Activated T-cell treated with anti-CD3 and anti-CD28 coated beads, Interleukin-2, amount 50 U/mL, for 4 hours (primary cell): ENCODE results near the gene PPP3CA. TPM values are rescaled to one million over a fixed set of nuclear protein-coding genes. Genes with fewer than 3 reads are reported as not detected.
A peak's percentile ranks its signal among the peaks of the same experiment; 100 is the strongest.

Experiments used
- ATAC-seq, 2 donors: fragments of 200-7000 bp; cut with Tn5 transposase; one replicate each; pipeline ENCODE4 v1.10.0; 2021
- DNase-seq: peaks from one replicate; pipeline ENCODE4 v3.0.0-alpha.2; 2020
- H3K27me3 Mint-ChIP-seq: one replicate; pipeline ENCODE4 v1.8.0; 2021; ENCODE audit warnings: low read depth, mixed read lengths
- H3K36me3 Mint-ChIP-seq: one replicate; pipeline ENCODE4 v1.8.0; 2022; ENCODE audit warnings: mixed read lengths; ENCODE audit not compliant: insufficient read depth
- H3K4me1 Mint-ChIP-seq: one replicate; pipeline ENCODE4 v1.8.0; 2021; ENCODE audit warnings: low read depth, mixed read lengths
- H3K4me3 Mint-ChIP-seq: one replicate; pipeline ENCODE4 v1.8.0; 2021; ENCODE audit warnings: mild to moderate bottlenecking, moderate library complexity, mixed read lengths
- H3K9me3 Mint-ChIP-seq: one replicate; pipeline ENCODE4 v1.8.0; 2021; ENCODE audit warnings: mixed read lengths
- total RNA-seq, 3 donors: library from RNA; stranded (reverse); gene quantifications; one replicate each; pipeline ENCODE4 v1.2.1, GENCODE V29; 2021

Gene PPP3CA
- total RNA-seq, 3 donors from 2014 or later: 6.7 to 11.6 (median 9.4) TPM

- Mint-ChIP-seq H3K36me3 (peaks cover 4% of the 10 kb centered on the region), H3K9me3 (peaks cover 4% of the 10 kb centered on the region), H3K4me3 (no peak overlapping the region), H3K4me1 (peaks cover 18% of the 10 kb centered on the region), H3K27me3 (no peaks in the 10 kb centered on the region)
- DNase-seq (no peak), ATAC-seq (no peak)
Measured at GRCh38 chr4:101217353-101218031, 129.8 kb downstream of the PPP3CA start.

DNA sequence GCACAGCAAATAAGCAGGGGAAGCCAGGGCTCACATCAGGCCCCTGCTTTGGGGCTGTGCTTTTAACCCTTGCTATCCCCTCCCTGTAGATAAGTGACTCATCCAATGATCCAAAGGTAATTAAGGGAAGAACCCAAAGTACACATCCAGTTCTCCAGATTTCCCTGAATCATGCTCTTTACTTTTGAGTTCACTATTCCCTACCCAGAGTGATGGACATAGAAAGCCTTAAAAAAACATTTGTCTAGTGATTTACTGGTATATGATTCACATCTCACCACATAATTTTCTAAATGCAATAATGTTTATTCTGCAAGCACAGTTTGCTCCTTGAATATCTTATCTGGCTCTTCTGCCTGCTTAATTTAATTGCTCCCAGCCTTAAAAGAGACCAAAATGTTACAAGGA is 136.2 kb downstream of the PPP3CA start:
- peaks cover 28% of the 10 kb centered on the region for H3K4me1 Mint-ChIP-seq
- ATAC-seq (no peak), DNase-seq (no peak)
- peaks cover 4% of the 10 kb centered on the region for H3K9me3 Mint-ChIP-seq
- H3K27me3 Mint-ChIP-seq: no peaks in the 10 kb centered on the region
- H3K4me3 Mint-ChIP-seq: no peak overlapping the region
- H3K36me3 Mint-ChIP-seq: peaks cover 2% of the 10 kb centered on the region

DNA sequence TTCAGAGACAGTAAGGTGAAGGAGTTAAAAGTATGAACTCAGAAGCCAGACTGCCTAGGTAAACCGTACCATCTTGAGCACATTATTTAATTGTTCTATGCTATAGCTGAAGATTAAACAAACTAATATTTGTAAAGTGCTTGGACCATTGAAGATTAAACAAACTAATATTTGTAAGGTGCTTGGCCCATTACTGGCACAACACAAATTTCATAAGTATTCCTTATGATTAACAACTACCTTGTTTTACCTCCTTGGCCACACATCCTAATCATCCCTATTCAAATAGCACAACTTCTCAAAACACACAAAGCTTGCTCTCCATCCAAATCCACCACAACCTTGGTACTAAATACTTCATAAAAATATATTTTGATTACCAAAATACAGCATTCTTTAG is 137.0 kb downstream of the PPP3CA start:
- ATAC-seq (no peak), DNase-seq (no peak)
- Mint-ChIP-seq H3K9me3 (peaks cover 4% of the 10 kb centered on the region), H3K36me3 (peaks cover 2% of the 10 kb centered on the region), H3K4me3 (no peak overlapping the region), H3K4me1 (peaks cover 36% of the 10 kb centered on the region), H3K27me3 (no peaks in the 10 kb centered on the region)

DNA sequence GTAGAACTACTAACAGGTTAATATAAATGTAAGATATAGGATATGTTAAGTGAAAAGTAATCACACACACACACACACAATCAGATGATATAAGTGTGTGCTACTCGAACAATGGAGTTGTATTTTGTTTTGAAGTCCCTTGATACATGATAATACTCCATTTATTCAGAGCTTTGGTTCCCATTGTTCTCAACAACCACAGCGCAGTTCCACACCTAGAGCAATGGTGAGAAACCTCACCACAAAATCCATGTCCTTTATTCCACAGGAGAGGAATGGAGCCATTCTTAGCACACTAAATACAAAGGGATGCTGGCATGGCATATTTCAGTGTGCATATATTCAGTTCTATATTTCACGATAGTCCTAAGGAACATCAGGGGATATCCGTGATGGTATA is 139.2 kb downstream of the PPP3CA start:
- H3K27me3 Mint-ChIP-seq: no peaks in the 10 kb centered on the region
- ATAC-seq (no peak), DNase-seq (no peak)
- H3K4me3 Mint-ChIP-seq: no peak overlapping the region
- H3K4me1 Mint-ChIP-seq: peaks cover 39% of the 10 kb centered on the region
- no peaks in the 10 kb centered on the region for H3K9me3 Mint-ChIP-seq
- no peaks in the 10 kb centered on the region for H3K36me3 Mint-ChIP-seq

DNA sequence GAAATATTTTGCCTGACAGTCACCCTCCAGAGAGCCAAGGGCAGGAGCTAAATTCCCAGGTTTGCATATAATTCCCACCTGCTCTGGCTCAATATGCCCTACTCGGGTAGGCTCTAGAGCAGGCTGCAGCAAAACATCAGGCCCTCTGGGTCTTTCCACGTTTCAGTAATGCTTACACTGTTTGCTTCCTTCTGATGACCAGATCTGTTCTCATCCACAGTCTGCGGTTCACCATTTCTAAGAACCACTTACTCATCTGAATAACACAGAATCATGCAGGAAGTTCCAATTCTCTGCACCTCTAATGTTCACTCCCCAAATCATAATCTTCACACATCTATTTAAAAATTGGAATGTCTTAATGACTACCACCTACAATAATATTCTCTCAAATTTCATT is 141.4 kb downstream of the PPP3CA start:
- no peaks in the 10 kb centered on the region for H3K36me3 Mint-ChIP-seq
- peaks cover 44% of the 10 kb centered on the region for H3K4me1 Mint-ChIP-seq
- peak; percentile 99 to 100 for ATAC-seq
- DNase-seq: peak; percentile 12
- peak overlapping the region; percentile 37 for H3K4me3 Mint-ChIP-seq
- no peaks in the 10 kb centered on the region for H3K27me3 Mint-ChIP-seq
- H3K9me3 Mint-ChIP-seq: no peaks in the 10 kb centered on the region

DNA sequence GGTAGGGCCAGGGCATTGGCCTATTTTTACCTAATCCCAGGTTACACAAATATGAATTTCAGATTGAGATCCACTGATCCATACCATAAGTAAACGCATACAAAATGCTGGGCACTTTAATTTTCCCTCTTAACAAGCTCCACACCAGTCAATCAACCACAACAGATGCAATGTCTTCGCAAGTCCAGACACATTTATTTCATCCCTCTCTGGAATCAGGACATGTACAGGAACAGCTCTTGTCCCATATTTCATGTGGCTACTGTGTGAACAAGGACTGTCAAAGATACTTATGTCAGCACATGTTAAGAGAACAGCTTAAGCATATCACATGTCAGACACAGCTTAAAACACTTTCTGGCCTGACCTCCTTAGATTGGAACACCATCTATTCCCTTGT is 145.9 kb downstream of the PPP3CA start:
- Mint-ChIP-seq H3K36me3 (no peaks in the 10 kb centered on the region), H3K4me1 (peaks cover 56% of the 10 kb centered on the region), H3K9me3 (no peaks in the 10 kb centered on the region), H3K27me3 (no peaks in the 10 kb centered on the region), H3K4me3 (no peak overlapping the region)
- ATAC-seq (no peak), DNase-seq (no peak)

DNA sequence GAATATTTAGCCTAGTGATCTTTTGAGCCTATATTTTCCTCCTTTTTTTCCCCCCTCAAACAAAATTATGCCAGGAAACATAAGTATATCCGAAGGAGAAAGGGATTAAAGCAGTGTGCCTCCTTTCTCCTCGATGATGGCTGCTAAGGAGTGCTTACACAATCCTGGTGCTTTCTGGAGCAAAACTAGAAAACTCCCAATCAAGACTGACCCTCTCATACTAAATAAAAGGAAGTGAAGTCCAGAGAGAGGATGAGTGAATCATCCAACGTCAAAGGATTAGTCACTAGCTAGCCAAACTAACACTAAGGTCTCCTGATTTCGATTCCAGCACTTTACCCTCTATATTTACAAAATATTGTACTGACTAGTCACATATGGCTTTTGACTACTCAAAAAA is 146.8 kb downstream of the PPP3CA start:
- no peak overlapping the region for H3K4me3 Mint-ChIP-seq
- ATAC-seq: no peak
- no peaks in the 10 kb centered on the region for H3K27me3 Mint-ChIP-seq
- peaks cover 3% of the 10 kb centered on the region for H3K36me3 Mint-ChIP-seq
- H3K9me3 Mint-ChIP-seq: no peaks in the 10 kb centered on the region
- peaks cover 48% of the 10 kb centered on the region for H3K4me1 Mint-ChIP-seq
- no peak for DNase-seq

- no peaks in the 10 kb centered on the region for H3K9me3 Mint-ChIP-seq
- peaks cover 41% of the 10 kb centered on the region for H3K4me1 Mint-ChIP-seq
- peaks cover 3% of the 10 kb centered on the region for H3K36me3 Mint-ChIP-seq
- ATAC-seq (no peak), DNase-seq (no peak)
- no peak overlapping the region for H3K4me3 Mint-ChIP-seq
- no peaks in the 10 kb centered on the region for H3K27me3 Mint-ChIP-seq
Measured at GRCh38 chr4:101199507-101200285, 147.6 kb downstream of the PPP3CA start.

DNA sequence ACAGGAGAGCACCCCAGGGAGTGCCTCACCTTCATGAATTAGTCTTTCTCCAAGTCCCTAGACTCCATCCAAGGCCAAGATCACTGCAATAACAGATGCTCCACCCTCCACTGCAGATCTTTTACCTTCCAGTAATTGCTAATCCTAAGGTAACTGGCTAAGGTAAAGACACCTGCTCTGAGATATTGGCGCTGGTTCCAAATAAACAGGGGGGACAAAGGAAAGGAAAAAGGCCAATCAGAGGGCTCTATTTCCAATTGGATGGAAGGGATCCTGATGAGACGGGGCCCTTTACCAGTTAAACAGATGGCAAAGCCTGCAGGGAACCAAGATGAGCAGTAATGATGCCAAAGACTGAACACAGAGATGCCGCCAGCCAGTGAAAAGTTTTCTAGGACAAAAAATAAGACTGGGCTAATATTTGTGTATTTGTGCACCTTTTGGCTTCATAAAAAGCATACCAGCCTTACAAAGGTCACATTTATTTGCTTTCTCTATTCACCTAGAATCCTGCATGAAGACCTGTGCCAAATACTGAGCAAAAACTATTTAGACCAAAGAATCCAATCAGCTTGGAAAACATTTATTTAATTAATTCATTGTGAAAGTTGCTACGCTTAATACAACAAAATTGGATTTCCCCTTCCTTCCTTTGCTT is 148.5 kb downstream of the PPP3CA start:
- Mint-ChIP-seq H3K9me3 (no peaks in the 10 kb centered on the region), H3K4me3 (no peak overlapping the region), H3K27me3 (no peaks in the 10 kb centered on the region), H3K4me1 (peaks cover 41% of the 10 kb centered on the region), H3K36me3 (peaks cover 5% of the 10 kb centered on the region)
- ATAC-seq (no peak), DNase-seq (no peak)

DNA sequence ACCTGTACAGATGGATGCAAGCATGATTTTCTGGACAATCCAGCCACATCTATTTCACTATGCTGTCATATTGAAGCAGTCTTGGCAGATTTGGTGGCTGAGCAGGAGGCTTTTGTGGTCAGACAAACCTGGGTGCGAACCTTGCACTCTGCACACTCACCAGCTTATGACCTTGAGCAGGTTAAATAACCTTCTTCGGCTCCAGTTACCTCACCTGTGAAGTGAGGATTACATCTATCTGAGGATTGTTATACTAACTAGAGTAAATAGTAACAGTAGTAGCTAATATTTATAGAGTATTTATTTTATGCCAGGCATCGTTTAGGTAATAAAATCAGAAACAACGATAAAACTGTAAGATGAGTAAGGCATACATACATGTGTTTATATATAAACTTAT is 150.0 kb downstream of the PPP3CA start:
- ATAC-seq: no peak
- H3K4me3 Mint-ChIP-seq: no peak overlapping the region
- H3K4me1 Mint-ChIP-seq: peaks cover 40% of the 10 kb centered on the region
- peaks cover 8% of the 10 kb centered on the region for H3K36me3 Mint-ChIP-seq
- no peaks in the 10 kb centered on the region for H3K9me3 Mint-ChIP-seq
- no peak for DNase-seq
- no peaks in the 10 kb centered on the region for H3K27me3 Mint-ChIP-seq

DNA sequence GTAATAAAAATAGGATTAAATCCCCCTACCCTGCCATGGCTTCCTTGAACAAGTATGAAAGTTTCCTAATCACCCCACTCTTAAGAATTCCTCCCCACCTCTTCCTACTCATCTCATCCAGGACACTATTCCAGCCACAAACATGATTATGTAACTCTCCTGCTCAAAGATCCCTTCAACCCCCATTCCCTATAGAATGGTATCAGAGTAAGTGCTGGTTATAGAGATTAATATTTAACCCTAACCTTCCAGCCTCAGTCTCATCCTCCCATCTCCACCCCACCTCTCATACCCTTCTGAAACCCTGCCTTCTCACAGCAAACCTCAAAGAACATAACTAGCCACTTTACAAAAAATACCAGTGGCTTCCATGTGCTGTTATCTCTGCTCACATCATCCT is 155.1 kb downstream of the PPP3CA start:
- DNase-seq (no peak), ATAC-seq (no peak)
- H3K27me3 Mint-ChIP-seq: no peaks in the 10 kb centered on the region
- H3K9me3 Mint-ChIP-seq: no peaks in the 10 kb centered on the region
- no peak overlapping the region for H3K4me3 Mint-ChIP-seq
- H3K36me3 Mint-ChIP-seq: peaks cover 10% of the 10 kb centered on the region
- H3K4me1 Mint-ChIP-seq: peaks cover 25% of the 10 kb centered on the region

DNA sequence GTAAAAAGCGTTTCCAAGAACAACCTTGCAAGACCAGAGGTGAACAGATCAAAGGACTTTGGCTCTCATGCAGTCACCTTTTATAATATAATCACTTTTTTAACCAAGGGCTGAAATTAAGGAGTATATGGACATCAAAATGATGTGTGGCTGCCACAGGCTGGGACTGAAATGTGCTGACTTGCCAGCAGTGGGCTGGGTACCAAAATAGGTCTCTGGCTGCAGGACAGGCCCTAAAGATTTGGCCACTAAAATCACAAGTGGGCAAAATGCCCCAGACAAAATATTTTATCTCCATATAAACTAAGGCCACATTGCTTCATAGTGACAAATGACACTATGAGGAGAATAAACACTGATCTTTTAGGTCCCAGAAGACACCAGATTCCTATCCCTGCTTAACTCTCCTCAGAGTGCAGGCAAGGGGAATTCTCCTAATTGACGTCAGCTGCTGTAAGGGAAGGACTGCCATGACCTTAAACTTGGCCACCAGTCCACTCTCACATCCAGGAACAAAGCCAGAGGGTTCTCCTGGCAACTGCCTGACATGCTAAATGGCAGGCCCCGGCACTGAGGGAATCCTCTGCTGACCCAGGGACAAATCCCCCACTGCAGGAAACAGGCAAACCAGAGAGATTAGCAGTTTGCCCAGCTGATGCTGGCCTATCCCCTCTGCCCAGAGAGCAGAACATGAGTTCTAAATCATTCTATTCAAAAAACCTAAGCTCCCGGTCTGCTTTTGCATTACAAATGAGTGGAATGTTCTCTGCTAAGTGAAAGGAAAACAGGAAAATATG is 155.8 kb downstream of the PPP3CA start:
- Mint-ChIP-seq H3K4me1 (peaks cover 24% of the 10 kb centered on the region), H3K9me3 (no peaks in the 10 kb centered on the region), H3K36me3 (peaks cover 10% of the 10 kb centered on the region), H3K4me3 (no peak overlapping the region), H3K27me3 (no peaks in the 10 kb centered on the region)
- ATAC-seq (no peak), DNase-seq (no peak)

- Mint-ChIP-seq H3K4me3 (no peak overlapping the region), H3K9me3 (no peaks in the 10 kb centered on the region), H3K4me1 (peaks cover 24% of the 10 kb centered on the region), H3K27me3 (no peaks in the 10 kb centered on the region), H3K36me3 (peaks cover 8% of the 10 kb centered on the region)
- ATAC-seq: no peak
- no peak for DNase-seq
Measured at GRCh38 chr4:101190751-101191150, 156.6 kb downstream of the PPP3CA start.

GRCh38 chr4:101188906-101189305 is 158.4 kb downstream of the PPP3CA start:
- Mint-ChIP-seq H3K27me3 (no peaks in the 10 kb centered on the region), H3K36me3 (peaks cover 5% of the 10 kb centered on the region), H3K4me1 (peaks cover 24% of the 10 kb centered on the region), H3K9me3 (no peaks in the 10 kb centered on the region), H3K4me3 (no peak overlapping the region)
- DNase-seq (no peak), ATAC-seq (no peak)
